Measurements from ENCODE around the gene SYNPO2.

SYNPO2 gene

GRCh38 chr4:118969359-118969758 is 80.7 kb downstream of the SYNPO2 start:
- TF ChIP-seq POLR2AphosphoS5 (IDR thresholded peaks at IDR 0.05; ENCODE audit: low read depth, low read length) (no peak), TAF1 (IDR thresholded peaks at IDR 0.05; ENCODE audit: borderline replicate concordance, insufficient read depth, low read length) (no peak), REST (IDR thresholded peaks at IDR 0.05; ENCODE audit: insufficient read depth in 1 of 2, low read depth in 2 of 2, low read length in 2 of 2) (no peak), FOXP2 (optimal IDR thresholded peaks at IDR 0.05; ENCODE audit: borderline replicate concordance, extremely low read depth, extremely low read length, insufficient read depth) (no peak), SIN3A (IDR thresholded peaks at IDR 0.05; ENCODE audit: borderline replicate concordance, insufficient read depth, low read length) (no peak)

- TF ChIP-seq POLR2AphosphoS5 (IDR thresholded peaks at IDR 0.05; ENCODE audit: low read depth, low read length) (no peak), REST (IDR thresholded peaks at IDR 0.05; ENCODE audit: insufficient read depth in 1 of 2, low read depth in 2 of 2, low read length in 2 of 2) (no peak), SIN3A (IDR thresholded peaks at IDR 0.05; ENCODE audit: borderline replicate concordance, insufficient read depth, low read length) (no peak), FOXP2 (optimal IDR thresholded peaks at IDR 0.05; ENCODE audit: borderline replicate concordance, extremely low read depth, extremely low read length, insufficient read depth) (no peak), TAF1 (IDR thresholded peaks at IDR 0.05; ENCODE audit: borderline replicate concordance, insufficient read depth, low read length) (no peak)
Observed at GRCh38 chr4:118972167-118972566, 83.5 kb downstream of the SYNPO2 start.

GRCh38 chr4:118973295-118973694 is 84.6 kb downstream of the SYNPO2 start:
- TF ChIP-seq FOXP2 (optimal IDR thresholded peaks at IDR 0.05; ENCODE audit: borderline replicate concordance, extremely low read depth, extremely low read length, insufficient read depth) (no peak), TAF1 (IDR thresholded peaks at IDR 0.05; ENCODE audit: borderline replicate concordance, insufficient read depth, low read length) (no peak), REST (IDR thresholded peaks at IDR 0.05; ENCODE audit: insufficient read depth in 1 of 2, low read depth in 2 of 2, low read length in 2 of 2) (no peak), POLR2AphosphoS5 (IDR thresholded peaks at IDR 0.05; ENCODE audit: low read depth, low read length) (no peak), SIN3A (IDR thresholded peaks at IDR 0.05; ENCODE audit: borderline replicate concordance, insufficient read depth, low read length) (no peak)

- TF ChIP-seq SIN3A (IDR thresholded peaks at IDR 0.05; ENCODE audit: borderline replicate concordance, insufficient read depth, low read length) (0 out of 2 replicates have a peak, but pooled peaks have one; percentile 28), REST (IDR thresholded peaks at IDR 0.05; ENCODE audit: insufficient read depth in 1 of 2, low read depth in 2 of 2, low read length in 2 of 2) (0 out of 4 replicates have a peak, but pooled peaks of 1 of the 2 experiments have one; percentile 35), POLR2AphosphoS5 (IDR thresholded peaks at IDR 0.05; ENCODE audit: low read depth, low read length) (no peak), FOXP2 (optimal IDR thresholded peaks at IDR 0.05; ENCODE audit: borderline replicate concordance, extremely low read depth, extremely low read length, insufficient read depth) (no peak), TAF1 (IDR thresholded peaks at IDR 0.05; ENCODE audit: borderline replicate concordance, insufficient read depth, low read length) (peak; percentile 37; the same call in 1 of the 2 replicates)
Observed at GRCh38 chr4:118974758-118975157, 86.1 kb downstream of the SYNPO2 start.
